Type B pancreatic cell (in vitro differentiated cells): ENCODE data around the gene STK4. TPM values are rescaled to one million over a fixed set of nuclear protein-coding genes. Genes with fewer than 3 reads are reported as not detected.
A peak's percentile ranks its signal among the peaks of the same experiment; 100 is the strongest.

Source experiments
- DNase-seq: peaks from one replicate; pipeline ENCODE4 v3.0.0; 2021; ENCODE audit warnings: mixed read lengths; ENCODE audit not compliant: unreplicated experiment; ENCODE audit errors: extremely low spot score
- H3K27ac Mint-ChIP-seq: 2 replicates; pipeline ENCODE4 v1.8.0; 2021; ENCODE audit warnings: mild to moderate bottlenecking, mixed read lengths
- H3K27me3 Mint-ChIP-seq: 2 replicates; pipeline ENCODE4 v1.8.0; 2021; ENCODE audit warnings: mixed read lengths
- H3K36me3 Mint-ChIP-seq: 2 replicates; pipeline ENCODE4 v1.8.0; 2021; ENCODE audit warnings: mixed read lengths
- H3K4me1 Mint-ChIP-seq: one replicate; pipeline ENCODE4 v1.8.0; 2021; ENCODE audit warnings: mixed read lengths; ENCODE audit not compliant: unreplicated experiment
- H3K4me3 Mint-ChIP-seq: 2 replicates; pipeline ENCODE4 v1.8.0; 2021; ENCODE audit warnings: mild to moderate bottlenecking, mixed read lengths
- H3K9me3 Mint-ChIP-seq: 2 replicates; pipeline ENCODE4 v1.8.0; 2021; ENCODE audit warnings: mixed read lengths
- total RNA-seq: library from RNA; stranded (reverse); gene quantifications from 2 replicates; pipeline ENCODE4 v1.2.1, GENCODE V29; 2021; ENCODE audit warnings: low replicate concordance
- TF ChIP-seq, protein P1 (sequence below): fragments of 200-600 bp; sonication (generic); conservative IDR thresholded peaks from 2 replicates; pipeline ENCODE4 v1.5.0; 2021; ENCODE audit warnings: antibody characterized with exemption, mild to moderate bottlenecking

STK4 gene
- total RNA-seq, 1 donor from 2014 or later, result 32.6 TPM

DNA sequence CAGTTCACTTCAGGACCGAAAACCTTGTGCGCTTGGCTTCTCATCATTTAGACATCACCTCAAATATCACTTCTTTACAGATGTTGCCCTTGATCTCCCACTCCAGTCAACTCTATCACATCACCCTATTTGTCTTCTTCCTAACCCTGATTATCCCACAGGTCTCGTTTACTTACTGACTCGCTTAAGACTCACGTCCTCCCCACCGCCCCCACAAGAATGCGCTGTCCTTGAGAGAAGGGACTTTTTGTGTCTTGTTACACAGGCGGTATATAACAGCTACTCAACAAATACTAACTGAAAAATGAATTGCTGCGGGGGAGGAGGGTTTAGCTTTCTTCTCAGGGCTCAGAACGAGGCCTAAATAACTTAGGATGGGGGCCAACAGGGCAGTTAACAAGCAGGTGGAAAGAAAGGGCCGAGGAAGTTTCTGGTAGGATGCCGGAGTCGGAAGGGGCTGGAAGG is 6.6 kb upstream of the STK4 start:
- H3K9me3 Mint-ChIP-seq, result no peaks in the 10 kb centered on the region
- H3K4me1 Mint-ChIP-seq, result peaks cover 38% of the 10 kb centered on the region
- TF ChIP-seq, protein P1, sequence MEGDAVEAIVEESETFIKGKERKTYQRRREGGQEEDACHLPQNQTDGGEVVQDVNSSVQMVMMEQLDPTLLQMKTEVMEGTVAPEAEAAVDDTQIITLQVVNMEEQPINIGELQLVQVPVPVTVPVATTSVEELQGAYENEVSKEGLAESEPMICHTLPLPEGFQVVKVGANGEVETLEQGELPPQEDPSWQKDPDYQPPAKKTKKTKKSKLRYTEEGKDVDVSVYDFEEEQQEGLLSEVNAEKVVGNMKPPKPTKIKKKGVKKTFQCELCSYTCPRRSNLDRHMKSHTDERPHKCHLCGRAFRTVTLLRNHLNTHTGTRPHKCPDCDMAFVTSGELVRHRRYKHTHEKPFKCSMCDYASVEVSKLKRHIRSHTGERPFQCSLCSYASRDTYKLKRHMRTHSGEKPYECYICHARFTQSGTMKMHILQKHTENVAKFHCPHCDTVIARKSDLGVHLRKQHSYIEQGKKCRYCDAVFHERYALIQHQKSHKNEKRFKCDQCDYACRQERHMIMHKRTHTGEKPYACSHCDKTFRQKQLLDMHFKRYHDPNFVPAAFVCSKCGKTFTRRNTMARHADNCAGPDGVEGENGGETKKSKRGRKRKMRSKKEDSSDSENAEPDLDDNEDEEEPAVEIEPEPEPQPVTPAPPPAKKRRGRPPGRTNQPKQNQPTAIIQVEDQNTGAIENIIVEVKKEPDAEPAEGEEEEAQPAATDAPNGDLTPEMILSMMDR, result no peak
- no peak for DNase-seq
- no peaks in the 10 kb centered on the region for H3K27me3 Mint-ChIP-seq
- peak overlapping the region; percentile 95 for H3K27ac Mint-ChIP-seq
- peaks cover 22% of the 10 kb centered on the region for H3K36me3 Mint-ChIP-seq
- peak overlapping the region; percentile 97 for H3K4me3 Mint-ChIP-seq

DNA sequence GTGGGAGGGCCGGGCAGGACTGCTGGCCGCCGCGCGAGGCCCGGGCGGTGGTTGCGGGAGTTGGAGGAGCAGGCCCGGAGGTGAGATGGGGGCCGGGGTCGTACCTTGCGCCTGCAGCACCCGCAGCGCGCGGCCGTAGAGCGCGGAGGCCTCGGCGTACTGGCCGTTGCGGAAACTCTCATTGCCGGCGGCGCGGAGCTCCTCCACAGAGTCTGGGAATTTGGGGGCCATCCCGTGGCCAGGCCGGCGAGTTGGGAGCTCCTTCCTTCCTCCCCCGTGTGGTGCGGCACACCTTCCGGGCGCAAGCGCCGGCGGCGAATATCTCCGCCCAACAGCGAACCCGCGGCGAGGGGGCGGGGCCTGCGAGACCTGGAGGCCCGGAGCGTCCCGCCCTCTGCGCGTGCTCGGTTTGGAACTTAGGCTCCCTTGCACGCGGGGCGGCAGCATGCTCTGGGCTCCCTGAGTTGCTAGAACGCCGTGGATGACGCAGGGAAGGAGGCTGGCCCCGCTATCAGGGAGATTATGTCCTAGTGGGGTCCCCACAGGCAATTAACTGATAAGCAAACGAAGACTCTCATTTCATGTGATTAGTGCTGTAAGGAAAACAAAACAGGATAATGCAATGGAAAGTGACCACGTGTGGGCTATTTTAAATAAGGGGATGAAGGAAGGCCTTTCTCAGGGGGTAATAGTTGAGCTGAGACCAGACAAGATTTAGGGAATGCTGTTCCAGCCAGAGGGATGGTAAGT is 6.0 kb upstream of the STK4 start, which contains the start of gene TOMM34:
TSS of gene TOMM34 (minus strand) at position 295 of the 750 bp plus-strand sequence. CDS start at position 231, 64 bp downstream.
- TF ChIP-seq, protein P1, result peak; percentile 26
- Mint-ChIP-seq H3K4me3 (peak within 1 kb of the TSS; percentile 97), H3K36me3 (peaks cover 16% of the 10 kb centered on the region), H3K4me1 (peaks cover 38% of the 10 kb centered on the region), H3K27me3 (no peaks in the 10 kb centered on the region), H3K9me3 (no peaks in the 10 kb centered on the region), H3K27ac (peak within 1 kb of the TSS; percentile 95)
- DNase-seq, result peak; percentile 93

DNA sequence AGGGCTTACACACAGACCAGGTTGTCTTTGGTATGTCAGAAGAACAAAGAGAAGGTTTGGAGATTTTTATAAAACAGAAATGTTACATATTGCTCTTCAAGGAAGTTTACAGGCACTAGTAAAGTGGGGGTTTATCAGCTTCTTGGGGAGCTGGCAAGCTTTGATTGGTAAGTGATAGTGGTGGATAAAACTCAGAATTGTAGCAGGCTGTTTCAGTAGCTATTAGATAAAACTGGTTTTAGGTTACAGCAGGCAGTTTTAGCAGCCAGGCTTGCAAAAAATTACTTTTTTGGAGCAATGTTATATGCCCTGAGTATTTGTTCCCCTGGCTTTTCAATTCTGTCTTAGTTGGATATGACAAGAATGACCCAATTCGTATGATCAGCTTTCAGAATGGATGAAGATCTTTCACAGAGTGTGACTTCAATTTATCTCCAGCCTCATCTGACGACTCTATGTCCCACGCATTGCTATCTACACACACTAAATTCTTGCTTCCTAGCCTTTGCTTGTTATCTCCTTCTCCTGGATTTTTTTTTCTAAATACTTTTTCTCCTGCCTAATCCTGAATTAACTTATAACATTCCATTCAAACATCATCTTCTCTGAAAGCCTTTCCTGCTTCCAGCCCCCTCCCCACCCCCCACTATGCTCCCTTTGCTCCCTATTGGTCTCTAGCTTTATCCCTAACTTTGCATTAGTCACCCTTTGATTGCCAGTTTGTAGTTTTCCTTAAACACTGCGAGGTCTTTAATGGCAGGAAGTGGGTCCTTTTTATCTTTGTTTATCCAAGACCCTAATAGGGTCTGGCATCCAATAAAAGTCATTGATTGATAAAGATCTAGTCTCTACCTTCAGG is 5.1 kb upstream of the STK4 start:
- no peak for DNase-seq
- Mint-ChIP-seq H3K4me3 (peak overlapping the region; percentile 97), H3K27ac (peak overlapping the region; percentile 95), H3K4me1 (peaks cover 38% of the 10 kb centered on the region), H3K9me3 (no peaks in the 10 kb centered on the region), H3K36me3 (peaks cover 11% of the 10 kb centered on the region), H3K27me3 (no peaks in the 10 kb centered on the region)
- TF ChIP-seq, protein P1, result no peak

DNA sequence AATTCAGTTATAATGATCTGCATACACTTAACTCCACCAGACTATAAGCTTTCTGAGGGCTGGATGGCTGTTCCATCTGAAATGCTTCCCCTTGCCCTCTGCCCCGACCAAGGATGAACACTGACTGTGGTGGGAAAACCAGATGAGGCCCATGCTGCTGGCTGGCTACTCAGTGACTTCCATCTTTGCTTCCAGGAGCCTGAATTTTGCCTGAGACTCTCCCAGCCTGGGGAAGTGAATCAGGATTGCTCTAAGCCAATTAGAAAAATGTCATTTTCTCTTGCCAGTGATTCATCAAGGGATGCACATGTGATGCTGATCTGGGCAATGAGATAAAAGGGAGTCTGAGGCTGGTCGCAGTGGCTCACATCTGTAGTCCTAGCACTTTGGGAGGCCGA is 4.4 kb upstream of the STK4 start:
- Mint-ChIP-seq H3K36me3 (peaks cover 6% of the 10 kb centered on the region), H3K4me3 (peak overlapping the region; percentile 97), H3K27ac (peak overlapping the region; percentile 23), H3K9me3 (no peaks in the 10 kb centered on the region), H3K4me1 (peaks cover 43% of the 10 kb centered on the region), H3K27me3 (no peaks in the 10 kb centered on the region)
- TF ChIP-seq, protein P1, result no peak
- DNase-seq, result no peak

DNA sequence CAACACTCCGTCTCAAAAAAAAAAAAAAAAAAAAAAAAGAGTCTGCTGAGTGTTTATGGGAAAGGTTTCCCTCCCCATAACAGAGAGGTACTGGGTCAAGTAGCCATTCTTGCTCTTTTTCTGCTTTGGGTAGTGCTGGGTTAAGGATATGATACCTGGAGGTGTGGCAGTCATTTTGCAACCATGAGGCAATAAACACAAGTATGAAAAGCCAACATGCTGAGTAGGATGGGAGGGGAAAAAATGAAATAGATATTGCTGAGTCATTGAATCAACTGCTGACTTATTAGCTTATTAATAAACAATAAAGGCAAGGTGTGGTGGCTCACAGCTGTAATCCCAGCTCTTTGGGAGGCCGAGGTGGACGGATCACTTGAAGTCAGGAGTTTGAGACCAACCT is 3.8 kb upstream of the STK4 start:
- Mint-ChIP-seq H3K4me3 (no peak overlapping the region), H3K4me1 (peaks cover 49% of the 10 kb centered on the region), H3K27me3 (no peaks in the 10 kb centered on the region), H3K36me3 (peaks cover 6% of the 10 kb centered on the region), H3K9me3 (no peaks in the 10 kb centered on the region), H3K27ac (no peak overlapping the region)
- TF ChIP-seq, protein P1, result no peak
- no peak for DNase-seq
